Aorta (tissue), 5 donors: ENCODE results near the gene RSRP1. TPM values are rescaled to one million over a fixed set of nuclear protein-coding genes. Genes with fewer than 3 reads are reported as not detected.
"Not testable (repeated sequence)": the region's sequence is repeated elsewhere in the genome, so short reads cannot be mapped to it uniquely, and the experiment has no call there.

ENCODE experiments used
- ATAC-seq: fragments of 200-7000 bp; cut with Tn5 transposase; one replicate; pipeline ENCODE4 v1.9.1; 2022; ENCODE audit warnings: moderate library complexity; ENCODE audit not compliant: low FRiP score
- DNase-seq, 2 donors: peaks; one replicate each; pipeline ENCODE4 v3.0.0-alpha.2; 2020
- H3K27ac ChIP-seq, 2 donors: one replicate each; pipeline ENCODE4 v1.5.1; 2013; ENCODE audit warnings: low read length in 2 of 2, mild to moderate bottlenecking in 2 of 2, moderate library complexity in 2 of 2, control low read depth in 1 of 2, inconsistent platforms in 1 of 2, low read depth in 1 of 2
- H3K27me3 ChIP-seq, 2 donors: one replicate each; pipeline ENCODE4 v1.6.1; 2013; ENCODE audit warnings: control low read depth in 1 of 2, low read length in 1 of 2, mild to moderate bottlenecking in 1 of 2, moderate library complexity in 1 of 2; ENCODE audit not compliant: insufficient read depth in 2 of 2, control insufficient read depth in 1 of 2
- H3K36me3 ChIP-seq, 2 donors: one replicate each; pipeline ENCODE4 v1.6.1; 2013; ENCODE audit warnings: control low read depth in 1 of 2, low read length in 1 of 2, mild to moderate bottlenecking in 1 of 2; ENCODE audit not compliant: insufficient read depth in 2 of 2, control insufficient read depth in 1 of 2
- H3K4me1 ChIP-seq, 2 donors: one replicate each; pipeline ENCODE4 v1.6.1; 2013; ENCODE audit warnings: low read length in 2 of 2, control low read depth in 1 of 2, mild to moderate bottlenecking in 1 of 2, moderate library complexity in 1 of 2; ENCODE audit not compliant: insufficient read depth in 2 of 2, control insufficient read depth in 1 of 2
- H3K4me3 ChIP-seq, 2 donors: one replicate each; pipeline ENCODE4 v1.5.1; 2013; ENCODE audit warnings: low read length in 2 of 2, control low read depth in 1 of 2, mild to moderate bottlenecking in 1 of 2
- H3K9me3 ChIP-seq: one replicate; pipeline ENCODE4 v1.6.1; 2013; ENCODE audit warnings: mild to moderate bottlenecking, low read length; ENCODE audit not compliant: control insufficient read depth
- WGBS, 2 donors: extraction: QIAGEN DNeasy Blood & Tissue Kit; methylation state at CpG; one replicate each; pipeline ENCODE4 v1.1.7; 2013; 5-methylcytosine and 5-hydroxymethylcytosine counted together
- intact Hi-C, 2 donors: fragments of 100-400 bp; cut with DNase I; formaldehyde crosslinking; loops; one replicate each; pipeline versions ENCODE4 v1.14.2 to v1.15.0; 2022
- long read RNA-seq, 2 donors: library from polyadenylated mRNA; unstranded; transcript quantifications; one replicate each; pipeline ENCODE4 v2.0.0, GENCODE V29; 2020 to 2021
- polyA plus RNA-seq, 2 donors: library from polyadenylated mRNA; stranded (reverse); fragments of 200-250 nt; gene quantifications; one replicate each; pipeline ENCODE4 v1.2.3, GENCODE V29; 2013
- total RNA-seq, 2 donors: library from RNA; stranded (reverse); fragmentation: NEBNext Ultra II Directional; extraction: Animal tissue kit (Norgen Biotek cat#: 25700); gene quantifications; one replicate each; pipeline ENCODE4 v1.2.1, GENCODE V29; 2021
- donor health status: healthy with polysubstance abuse.
- donor health status: Bipolar disorder and iron deficiency.
- donor health status: DM: no; HTN: no; CAD: no.
- donor health status: DM: no; HTN: no; CAD: no.
- donor health status: DM: yes; HTN: yes; CAD: no.

RSRP1 gene
- total RNA-seq: 100 to 1,000 TPM; 103 to 172 TPM
- 100 to 1,000 TPM in 1 of 2 donors, 10 to 100 TPM in 1; 60.1 to 217 TPM for polyA plus RNA-seq
- long read RNA-seq, donor 1, partial matches to known transcripts: 7 of 26 reads
- long read RNA-seq, donor 1, other reads (novel, unspliced or antisense): 11 of 26 reads
- long read RNA-seq, donor 2, transcript RSRP1-207 (4 exons, 2,941 nt): major isoform, 6 of 42 reads
- long read RNA-seq, donor 2, partial matches to known transcripts: 8 of 42 reads
- long read RNA-seq, donor 2, other reads (novel, unspliced or antisense): 28 of 42 reads

GRCh38 chr1:25247024-25247828 is at the start of gene RSRP1:
TSS of gene RSRP1 (minus strand) at chr1:25247454. CDS start at chr1:25246963, 491 bp downstream.
- intact Hi-C loops: loop anchor here in 1 of 2 donors (2.0 to 5.0 kb wide), 2 partner anchors 92 to 570 kb away; partner anchors contain the start of genes MTFR1L and TMEM50A
- no peaks in the 10 kb centered on the region for H3K4me1 ChIP-seq
- 0% methylated on average over 65 to 79 of the region's 79 CpGs for WGBS, 2 donors
- peak within 1 kb of the TSS; percentile 21 to 74 for H3K4me3 ChIP-seq
- peaks cover 0 to 3% of the 10 kb centered on the region in 2 donors for H3K36me3 ChIP-seq
- H3K27ac ChIP-seq: peak within 1 kb of the TSS; percentile 76 to 86
- DNase-seq (peak; percentile 100), ATAC-seq (peak; percentile 98)
- H3K9me3 ChIP-seq: no peaks in the 10 kb centered on the region
- H3K27me3 ChIP-seq: no peaks in the 10 kb centered on the region

- H3K4me1 ChIP-seq, ATAC-seq, intact Hi-C loops, H3K36me3 ChIP-seq, H3K27me3 ChIP-seq, DNase-seq, H3K27ac ChIP-seq, H3K4me3 ChIP-seq, H3K9me3 ChIP-seq: not testable (repeated sequence)
- WGBS, 2 donors: 81 to 90% methylated on average over 4 to 7 of the region's 8 CpGs
These were observed 49.2 kb upstream of the RSRP1 start for GRCh38 chr1:25296501-25296900.

DNA sequence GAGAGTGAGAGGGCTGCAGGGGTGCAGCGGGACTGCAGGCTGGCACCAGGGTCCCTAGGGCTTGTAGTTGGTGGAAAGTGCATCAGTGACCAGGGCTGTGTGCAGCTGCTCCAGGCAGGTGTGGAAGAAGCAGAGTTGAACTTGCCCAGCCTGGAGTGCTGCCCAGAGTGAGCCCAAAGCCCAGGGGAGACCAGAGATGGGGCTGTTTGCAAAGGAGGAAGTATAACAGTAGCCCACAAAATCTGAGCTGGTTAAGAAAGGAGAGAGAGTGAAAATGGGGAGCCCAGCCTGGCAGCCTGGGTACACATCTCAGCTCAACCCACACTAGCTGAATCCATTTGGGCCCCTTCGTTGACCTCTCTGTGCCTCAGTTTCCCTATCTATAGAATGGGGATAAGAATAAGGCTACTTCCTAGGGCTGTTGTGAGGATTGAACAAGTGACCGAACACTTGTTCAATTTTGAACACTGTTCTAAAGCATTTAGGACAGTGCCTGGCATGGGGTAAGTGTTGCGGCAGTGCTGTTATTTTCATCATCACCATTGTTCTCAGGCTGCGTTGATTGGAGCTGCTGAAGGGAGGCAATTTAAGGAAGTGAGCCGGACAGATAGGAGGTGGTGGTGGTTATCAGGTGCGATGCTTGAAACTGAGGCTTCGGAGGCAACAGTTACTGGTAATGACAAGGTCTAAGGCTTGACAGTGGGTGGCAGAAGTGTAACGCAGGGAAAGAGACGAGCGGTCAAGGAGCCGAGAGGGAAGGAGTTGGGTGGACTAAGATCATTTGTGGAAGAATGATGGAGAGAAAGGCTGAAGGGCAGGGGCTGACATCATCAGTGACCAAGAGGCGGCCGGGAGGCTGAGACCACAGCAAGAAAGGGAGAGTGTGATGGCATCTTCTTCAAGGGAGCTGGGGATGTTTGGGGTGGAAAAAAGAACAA is 47.9 kb upstream of the RSRP1 start:
- H3K9me3 ChIP-seq, ATAC-seq, H3K27me3 ChIP-seq, intact Hi-C loops, DNase-seq, H3K4me1 ChIP-seq, H3K4me3 ChIP-seq, H3K27ac ChIP-seq, H3K36me3 ChIP-seq: not testable (repeated sequence)
- 87 to 89% methylated on average over 5 to 6 of the region's 14 CpGs for WGBS, 2 donors

DNA sequence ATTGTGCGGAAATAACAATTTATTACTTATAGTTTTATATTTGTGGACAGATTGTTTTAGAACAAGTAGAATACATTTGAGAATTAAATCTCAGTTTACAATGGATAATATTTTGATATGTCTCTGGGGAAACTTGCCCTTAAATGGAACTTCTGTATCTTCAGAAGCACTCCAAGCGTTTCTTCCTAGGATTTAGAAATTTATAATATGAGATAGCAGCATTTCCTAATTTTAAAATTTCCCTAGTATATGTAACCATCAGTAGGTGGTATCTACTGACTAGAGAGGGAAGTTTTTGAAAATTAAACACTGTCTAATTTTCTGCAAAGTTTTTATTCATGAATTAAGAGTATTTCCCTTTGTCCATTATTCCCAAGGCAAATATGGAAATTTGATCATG is 46.2 kb upstream of the RSRP1 start:
- H3K36me3 ChIP-seq, intact Hi-C loops, H3K27me3 ChIP-seq, H3K9me3 ChIP-seq, H3K27ac ChIP-seq, ATAC-seq, DNase-seq, H3K4me1 ChIP-seq, H3K4me3 ChIP-seq: not testable (repeated sequence)
- 91 to 96% methylated on average over 2 of the region's 2 CpGs for WGBS, 2 donors

GRCh38 chr1:25290043-25290442 is 42.8 kb upstream of the RSRP1 start:
- H3K27ac ChIP-seq, H3K4me3 ChIP-seq, H3K27me3 ChIP-seq, DNase-seq, H3K9me3 ChIP-seq, intact Hi-C loops, H3K4me1 ChIP-seq, H3K36me3 ChIP-seq: not testable (repeated sequence)
- 6 to 13% methylated on average over 5 of the region's 6 CpGs for WGBS, 2 donors
- peak; percentile 68 for ATAC-seq

- ATAC-seq, H3K4me3 ChIP-seq, H3K27ac ChIP-seq, H3K36me3 ChIP-seq, H3K27me3 ChIP-seq, H3K9me3 ChIP-seq, DNase-seq, H3K4me1 ChIP-seq: not testable (repeated sequence)
- WGBS, 2 donors: 82 to 85% methylated on average over 2 to 3 of the region's 8 CpGs
- intact Hi-C loops: loop anchor here in 1 of 2 donors (10.0 kb wide), 1 partner anchor 116 kb away; no protein-coding TSS in a partner anchor
These were observed 41.4 kb upstream of the RSRP1 start for GRCh38 chr1:25288573-25289101.

- H3K4me1 ChIP-seq, H3K4me3 ChIP-seq, ATAC-seq, DNase-seq, H3K27me3 ChIP-seq, H3K9me3 ChIP-seq, H3K36me3 ChIP-seq, H3K27ac ChIP-seq: not testable (repeated sequence)
- intact Hi-C loops: loop anchor here in 1 of 2 donors (10.0 kb wide), 1 partner anchor 118 kb away; no protein-coding TSS in a partner anchor
- 67 to 77% methylated on average over 4 to 5 of the region's 6 CpGs for WGBS, 2 donors
These were observed 39.9 kb upstream of the RSRP1 start for GRCh38 chr1:25287164-25287563.

- not testable (repeated sequence) for H3K9me3 ChIP-seq, H3K27ac ChIP-seq, H3K4me3 ChIP-seq, ATAC-seq, H3K27me3 ChIP-seq, H3K4me1 ChIP-seq, H3K36me3 ChIP-seq, DNase-seq
- intact Hi-C loops: loop anchor here in 1 of 2 donors (10.0 kb wide), 1 partner anchor 119 kb away; no protein-coding TSS in a partner anchor
- 85 to 88% methylated on average over 3 of the region's 3 CpGs for WGBS, 2 donors
These were observed 38.6 kb upstream of the RSRP1 start for GRCh38 chr1:25285862-25286261.
